Osteocyte (in vitro differentiated cells): ENCODE data around the gene NPAT. TPM values are rescaled to one million over a fixed set of nuclear protein-coding genes. Genes with fewer than 3 reads are reported as not detected.

Experiments used
- DNase-seq: peaks from one replicate; pipeline ENCODE4 v3.0.0; 2021; ENCODE audit warnings: mixed read lengths; ENCODE audit not compliant: unreplicated experiment; ENCODE audit errors: extremely low spot score
- H3K27ac Mint-ChIP-seq: one replicate; pipeline ENCODE4 v1.8.0; 2021; ENCODE audit warnings: mild to moderate bottlenecking, mixed read lengths; ENCODE audit not compliant: unreplicated experiment
- H3K27me3 Mint-ChIP-seq: one replicate; pipeline ENCODE4 v1.8.0; 2021; ENCODE audit warnings: mixed read lengths; ENCODE audit not compliant: unreplicated experiment
- H3K36me3 Mint-ChIP-seq: one replicate; pipeline ENCODE4 v1.8.0; 2021; ENCODE audit warnings: mixed read lengths; ENCODE audit not compliant: unreplicated experiment
- H3K4me1 Mint-ChIP-seq: one replicate; pipeline ENCODE4 v1.8.0; 2021; ENCODE audit warnings: mixed read lengths; ENCODE audit not compliant: unreplicated experiment
- H3K4me3 Mint-ChIP-seq: one replicate; pipeline ENCODE4 v1.8.0; 2021; ENCODE audit warnings: mild to moderate bottlenecking, moderate library complexity, mixed read lengths; ENCODE audit not compliant: unreplicated experiment
- H3K9me3 Mint-ChIP-seq: one replicate; pipeline ENCODE4 v1.8.0; 2021; ENCODE audit warnings: mixed read lengths; ENCODE audit not compliant: unreplicated experiment
- total RNA-seq: library from RNA; stranded (reverse); gene quantifications from 2 replicates; pipeline ENCODE4 v1.2.1, GENCODE V29; 2021
- TF ChIP-seq, protein P1 (sequence below): fragments of 200-600 bp; sonication (generic); IDR thresholded peaks from 2 replicates; pipeline ENCODE4 v1.5.0; 2021; ENCODE audit warnings: antibody characterized with exemption, mild to moderate bottlenecking, moderate library complexity

NPAT gene
- total RNA-seq, 1 donor from 2014 or later = 15.8 TPM

DNA sequence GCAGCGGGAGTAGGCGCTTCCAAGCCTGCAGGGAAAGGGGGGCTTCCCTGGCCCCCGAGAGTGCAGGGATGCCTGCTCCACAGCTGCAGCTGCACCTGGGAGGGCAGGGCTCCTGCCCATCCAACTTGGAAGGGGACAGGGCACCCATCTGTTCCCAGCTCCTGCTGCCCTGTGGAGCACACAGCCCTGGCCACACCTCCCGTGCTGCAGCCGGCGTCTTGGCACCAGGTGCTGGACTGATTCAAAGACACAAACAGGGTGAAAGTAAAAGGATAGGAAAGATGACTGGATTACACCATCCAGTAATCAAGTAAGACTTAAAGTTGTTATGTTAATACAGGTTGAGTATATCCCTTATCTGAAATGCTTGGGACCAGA lies 14.8 kb downstream of the NPAT start:
- H3K9me3 Mint-ChIP-seq = peaks cover 9% of the 10 kb centered on the region

DNA sequence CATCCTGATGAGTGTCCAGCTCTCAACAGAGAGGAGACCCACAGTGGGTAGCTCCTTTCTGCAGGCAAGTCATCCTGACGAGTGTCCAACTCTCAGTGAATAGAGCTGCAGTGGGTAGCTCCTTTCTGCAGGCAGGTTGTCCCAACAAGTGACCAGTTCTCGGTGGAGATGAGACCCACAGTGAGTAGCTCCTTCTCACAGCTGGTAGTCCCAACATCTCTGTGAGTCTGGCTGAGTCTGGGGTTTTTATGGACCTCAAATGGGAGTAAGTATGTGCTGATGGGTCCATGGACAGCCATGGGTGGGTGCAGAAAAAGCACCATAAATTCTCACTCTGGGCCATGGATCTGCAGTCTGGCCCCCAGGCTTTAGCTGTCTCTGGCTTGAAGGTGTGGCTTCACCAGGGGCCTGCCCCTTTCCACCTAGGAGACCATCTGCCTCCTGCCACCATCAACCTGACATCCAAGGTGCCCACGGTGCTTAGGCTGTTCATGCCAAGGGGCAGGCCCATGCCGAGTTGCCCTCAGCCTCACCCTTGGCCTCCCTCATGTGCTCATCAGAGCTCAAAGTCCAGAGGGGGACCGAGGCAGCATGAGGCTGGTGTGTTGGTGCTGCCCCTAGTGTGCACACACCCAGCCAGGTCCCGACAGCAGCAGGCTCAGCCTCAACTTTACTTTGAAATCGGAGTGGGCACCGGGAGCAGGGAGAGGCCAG lies 15.3 kb downstream of the NPAT start:
- H3K27ac Mint-ChIP-seq = no peak overlapping the region
- no peak for DNase-seq
- H3K27me3 Mint-ChIP-seq = no peaks in the 10 kb centered on the region
- TF ChIP-seq, protein P1, sequence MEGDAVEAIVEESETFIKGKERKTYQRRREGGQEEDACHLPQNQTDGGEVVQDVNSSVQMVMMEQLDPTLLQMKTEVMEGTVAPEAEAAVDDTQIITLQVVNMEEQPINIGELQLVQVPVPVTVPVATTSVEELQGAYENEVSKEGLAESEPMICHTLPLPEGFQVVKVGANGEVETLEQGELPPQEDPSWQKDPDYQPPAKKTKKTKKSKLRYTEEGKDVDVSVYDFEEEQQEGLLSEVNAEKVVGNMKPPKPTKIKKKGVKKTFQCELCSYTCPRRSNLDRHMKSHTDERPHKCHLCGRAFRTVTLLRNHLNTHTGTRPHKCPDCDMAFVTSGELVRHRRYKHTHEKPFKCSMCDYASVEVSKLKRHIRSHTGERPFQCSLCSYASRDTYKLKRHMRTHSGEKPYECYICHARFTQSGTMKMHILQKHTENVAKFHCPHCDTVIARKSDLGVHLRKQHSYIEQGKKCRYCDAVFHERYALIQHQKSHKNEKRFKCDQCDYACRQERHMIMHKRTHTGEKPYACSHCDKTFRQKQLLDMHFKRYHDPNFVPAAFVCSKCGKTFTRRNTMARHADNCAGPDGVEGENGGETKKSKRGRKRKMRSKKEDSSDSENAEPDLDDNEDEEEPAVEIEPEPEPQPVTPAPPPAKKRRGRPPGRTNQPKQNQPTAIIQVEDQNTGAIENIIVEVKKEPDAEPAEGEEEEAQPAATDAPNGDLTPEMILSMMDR = no peak
- no peaks in the 10 kb centered on the region for H3K4me1 Mint-ChIP-seq
- H3K9me3 Mint-ChIP-seq = peaks cover 9% of the 10 kb centered on the region
- peaks cover 35% of the 10 kb centered on the region for H3K36me3 Mint-ChIP-seq
- H3K4me3 Mint-ChIP-seq = no peak overlapping the region

More for the DNA sequence above, 14.8 kb downstream of the NPAT start:
- no peak for DNase-seq
- no peaks in the 10 kb centered on the region for H3K27me3 Mint-ChIP-seq
- no peak overlapping the region for H3K27ac Mint-ChIP-seq
- TF ChIP-seq, protein P1 = no peak
- H3K4me1 Mint-ChIP-seq = no peaks in the 10 kb centered on the region
- H3K36me3 Mint-ChIP-seq = peaks cover 38% of the 10 kb centered on the region
- no peak overlapping the region for H3K4me3 Mint-ChIP-seq

DNA sequence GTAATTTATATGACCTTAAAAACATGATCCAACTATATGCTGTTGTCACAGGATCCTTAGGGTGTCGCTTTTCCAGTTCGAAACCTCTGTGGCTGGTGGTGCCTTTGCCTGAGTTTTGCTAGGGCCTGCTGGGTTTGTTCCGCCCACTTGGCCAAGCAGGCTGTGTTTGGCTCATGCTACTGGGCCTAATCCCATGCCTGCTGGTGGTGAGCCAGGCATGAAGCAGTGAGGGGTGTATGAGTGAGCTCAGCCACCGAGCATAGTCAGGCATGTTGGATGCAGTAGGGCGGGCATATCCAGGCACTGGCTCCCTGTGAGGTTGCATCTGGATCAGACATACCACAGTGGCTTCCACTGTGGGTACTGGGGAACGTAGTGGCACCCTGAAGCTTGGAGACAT lies 16.3 kb downstream of the NPAT start:
- Mint-ChIP-seq H3K4me1 (no peaks in the 10 kb centered on the region), H3K27ac (no peak overlapping the region), H3K4me3 (no peak overlapping the region), H3K27me3 (no peaks in the 10 kb centered on the region), H3K36me3 (peaks cover 30% of the 10 kb centered on the region), H3K9me3 (peaks cover 9% of the 10 kb centered on the region)
- no peak for DNase-seq
- TF ChIP-seq, protein P1 = no peak

DNA sequence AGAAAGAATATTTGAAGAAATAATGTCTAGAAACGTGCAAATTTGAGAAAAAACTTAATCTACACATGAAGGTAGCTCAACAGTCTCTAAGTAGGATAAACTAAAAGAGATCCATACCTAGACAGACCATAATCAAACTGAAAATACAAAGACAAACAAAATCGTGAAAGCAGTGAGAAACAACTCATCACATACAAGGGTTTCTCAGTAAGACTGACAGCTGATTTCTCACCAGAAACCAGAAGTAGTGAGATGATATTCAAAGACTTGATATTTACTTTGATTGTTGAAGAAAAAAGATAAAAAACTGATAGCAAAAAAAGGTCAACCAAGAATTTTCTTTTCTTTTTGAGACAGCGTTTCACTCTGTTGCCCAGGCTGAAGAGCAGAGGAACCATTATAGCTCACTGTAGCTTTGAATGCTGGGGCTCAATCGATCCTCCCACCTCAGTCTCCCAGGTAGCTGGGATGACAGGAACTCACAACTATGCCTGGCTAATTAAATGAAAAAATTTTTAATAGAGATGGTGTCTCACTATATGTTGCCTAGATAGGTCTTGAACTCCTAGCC lies 17.4 kb downstream of the NPAT start:
- H3K27me3 Mint-ChIP-seq = no peaks in the 10 kb centered on the region
- peaks cover 21% of the 10 kb centered on the region for H3K36me3 Mint-ChIP-seq
- H3K27ac Mint-ChIP-seq = no peak overlapping the region
- peaks cover 5% of the 10 kb centered on the region for H3K4me1 Mint-ChIP-seq
- no peak for DNase-seq
- H3K9me3 Mint-ChIP-seq = peaks cover 5% of the 10 kb centered on the region
- no peak overlapping the region for H3K4me3 Mint-ChIP-seq
- TF ChIP-seq, protein P1 = no peak

DNA sequence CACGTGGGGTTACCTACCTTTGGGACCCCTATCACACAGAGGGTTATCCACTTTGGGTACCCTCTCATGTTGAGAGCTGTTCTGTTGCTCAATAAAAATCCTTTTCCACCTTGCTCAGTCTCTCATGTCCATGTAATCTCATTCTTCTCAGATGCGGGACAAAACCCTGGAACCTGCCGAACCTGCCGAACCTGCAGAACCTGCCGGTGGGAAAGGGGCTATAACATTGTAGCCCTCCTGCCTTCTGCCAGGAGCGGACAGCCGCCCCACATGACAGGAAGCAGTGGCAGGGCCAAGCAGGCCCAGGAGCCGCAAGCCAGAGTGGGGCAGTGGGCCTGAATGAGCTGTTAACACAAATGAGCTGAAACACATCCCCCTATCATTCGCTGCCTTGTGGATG lies 18.1 kb downstream of the NPAT start:
- Mint-ChIP-seq H3K27ac (no peak overlapping the region), H3K36me3 (peaks cover 18% of the 10 kb centered on the region)

More for the DNA sequence above, 18.1 kb downstream of the NPAT start:
- Mint-ChIP-seq H3K27me3 (no peaks in the 10 kb centered on the region), H3K9me3 (peaks cover 5% of the 10 kb centered on the region), H3K4me1 (peaks cover 10% of the 10 kb centered on the region), H3K4me3 (no peak overlapping the region)
- TF ChIP-seq, protein P1 = no peak
- no peak for DNase-seq
